ENCODE results near the gene POLR3H. TPM values are rescaled to one million over a fixed set of nuclear protein-coding genes. Genes with fewer than 3 reads are reported as not detected.

Gene POLR3H
- total RNA-seq, 1 donor from 2014 or later, result 44.5 TPM

DNA sequence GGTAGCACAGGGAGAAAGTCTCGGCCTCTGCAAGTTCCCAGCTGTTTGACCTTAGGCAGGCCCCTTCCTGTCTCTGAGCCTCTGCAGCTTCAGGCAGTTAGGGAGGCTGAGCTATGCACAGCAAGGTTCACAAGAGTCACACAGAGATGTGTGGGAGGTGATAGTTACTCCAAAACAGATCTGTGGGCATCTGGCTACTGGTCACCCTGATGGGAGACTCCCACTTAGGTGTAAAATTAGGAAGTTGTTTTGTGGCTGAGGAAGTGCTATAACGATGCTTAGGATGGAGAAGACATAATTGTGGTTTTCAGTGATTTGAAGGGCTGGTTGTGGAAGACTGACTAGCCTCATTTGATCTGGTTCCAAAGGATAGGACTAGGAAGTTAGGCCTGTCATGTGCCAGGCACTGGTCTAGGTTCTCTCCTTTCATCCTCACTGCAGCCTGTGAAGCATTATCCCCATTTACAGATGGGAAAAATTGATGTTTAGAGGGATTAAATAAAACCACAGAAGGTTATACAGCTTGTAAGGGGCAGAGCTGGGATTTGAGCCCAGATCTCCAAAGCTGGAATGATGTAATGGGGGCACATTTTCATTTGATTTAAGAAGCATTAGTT, 61.8 kb downstream of the POLR3H start:
- Histone ChIP-seq H3K9ac (ENCODE audit: low read length) (peak overlapping the region; percentile 15), H3K27me3 (ENCODE audit: insufficient read depth, low read length) (no peaks in the 10 kb centered on the region), H2AFZ (ENCODE audit: low read depth, low read length) (no peak overlapping the region), H3K4me3 (ENCODE audit: insufficient read depth, low read depth, low read length) (no peak overlapping the region), H3K36me3 (ENCODE audit: insufficient read depth, low read length) (no peaks in the 10 kb centered on the region), H3K4me1 (ENCODE audit: insufficient read depth, low read length) (peaks cover 45% of the 10 kb centered on the region), H3K27ac (ENCODE audit: low read depth, low read length) (peak overlapping the region; percentile 55), H3K4me2 (ENCODE audit: low read length) (peak overlapping the region; percentile 21), H4K20me1 (ENCODE audit: insufficient read depth, low read length) (peaks cover 80% of the 10 kb centered on the region), H3K79me2 (ENCODE audit: insufficient read depth, low read length) (peaks cover 83% of the 10 kb centered on the region), H3K9me3 (ENCODE audit: insufficient read depth, low read depth, low read length) (no peaks in the 10 kb centered on the region)
- DNase-seq (ENCODE audit: low read depth) (peak; percentile 58), FAIRE-seq (peak; percentile 64)
- Mint-ChIP-seq H3K4me1 (ENCODE audit: low read depth, unreplicated experiment) (peaks cover 39% of the 10 kb centered on the region), H3K9me3 (ENCODE audit: unreplicated experiment) (no peaks in the 10 kb centered on the region), H3K27ac (ENCODE audit: unreplicated experiment) (peak overlapping the region; percentile 69), H3K36me3 (ENCODE audit: low read depth, unreplicated experiment) (no peaks in the 10 kb centered on the region), H3K4me3 (ENCODE audit: unreplicated experiment) (peak overlapping the region; percentile 24), H3K27me3 (ENCODE audit: low read depth, unreplicated experiment) (no peaks in the 10 kb centered on the region)
- TF ChIP-seq, protein P1, sequence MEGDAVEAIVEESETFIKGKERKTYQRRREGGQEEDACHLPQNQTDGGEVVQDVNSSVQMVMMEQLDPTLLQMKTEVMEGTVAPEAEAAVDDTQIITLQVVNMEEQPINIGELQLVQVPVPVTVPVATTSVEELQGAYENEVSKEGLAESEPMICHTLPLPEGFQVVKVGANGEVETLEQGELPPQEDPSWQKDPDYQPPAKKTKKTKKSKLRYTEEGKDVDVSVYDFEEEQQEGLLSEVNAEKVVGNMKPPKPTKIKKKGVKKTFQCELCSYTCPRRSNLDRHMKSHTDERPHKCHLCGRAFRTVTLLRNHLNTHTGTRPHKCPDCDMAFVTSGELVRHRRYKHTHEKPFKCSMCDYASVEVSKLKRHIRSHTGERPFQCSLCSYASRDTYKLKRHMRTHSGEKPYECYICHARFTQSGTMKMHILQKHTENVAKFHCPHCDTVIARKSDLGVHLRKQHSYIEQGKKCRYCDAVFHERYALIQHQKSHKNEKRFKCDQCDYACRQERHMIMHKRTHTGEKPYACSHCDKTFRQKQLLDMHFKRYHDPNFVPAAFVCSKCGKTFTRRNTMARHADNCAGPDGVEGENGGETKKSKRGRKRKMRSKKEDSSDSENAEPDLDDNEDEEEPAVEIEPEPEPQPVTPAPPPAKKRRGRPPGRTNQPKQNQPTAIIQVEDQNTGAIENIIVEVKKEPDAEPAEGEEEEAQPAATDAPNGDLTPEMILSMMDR (IDR thresholded peaks at IDR 0.05; ENCODE audit: insufficient read depth, low read depth, low read length), result no peak
- no peak for TF ChIP-seq EZH2 (IDR thresholded peaks at IDR 0.05; ENCODE audit: insufficient read depth, low read length)

DNA sequence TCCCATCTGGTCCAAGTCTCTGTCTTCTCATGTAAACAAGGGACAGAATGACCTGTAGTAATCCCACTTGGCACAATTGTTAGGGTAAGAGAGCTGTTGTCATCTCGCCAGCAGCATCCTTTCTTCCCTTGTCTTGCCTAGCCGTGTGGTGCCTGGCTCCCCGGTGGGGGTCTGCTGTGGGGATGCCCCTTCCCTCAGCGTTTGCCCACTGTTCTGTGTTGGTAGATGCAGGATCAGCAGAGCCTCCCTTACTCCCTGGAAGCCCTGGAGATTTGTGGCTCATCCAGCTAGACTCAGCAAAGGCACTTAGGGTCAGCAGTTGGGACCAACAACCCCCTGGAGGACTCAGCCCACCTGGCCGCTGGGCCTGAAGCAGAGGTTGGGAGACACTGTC, 62.3 kb downstream of the POLR3H start:
- TF ChIP-seq EZH2 (IDR thresholded peaks at IDR 0.05; ENCODE audit: insufficient read depth, low read length), result no peak
- TF ChIP-seq, protein P1 (IDR thresholded peaks at IDR 0.05; ENCODE audit: insufficient read depth, low read depth, low read length), result no peak
- DNase-seq (ENCODE audit: low read depth) (no peak), FAIRE-seq (no peak)
- peaks cover 45% of the 10 kb centered on the region for H3K4me1 ChIP-seq (ENCODE audit: insufficient read depth, low read length)
- no peaks in the 10 kb centered on the region for H3K36me3 ChIP-seq (ENCODE audit: insufficient read depth, low read length)
- H2AFZ ChIP-seq (ENCODE audit: low read depth, low read length), result no peak overlapping the region
- H3K79me2 ChIP-seq (ENCODE audit: insufficient read depth, low read length), result peaks cover 80% of the 10 kb centered on the region
- Mint-ChIP-seq H3K27ac (ENCODE audit: unreplicated experiment) (peak overlapping the region; percentile 10), H3K4me3 (ENCODE audit: unreplicated experiment) (no peak overlapping the region), H3K36me3 (ENCODE audit: low read depth, unreplicated experiment) (no peaks in the 10 kb centered on the region), H3K9me3 (ENCODE audit: unreplicated experiment) (no peaks in the 10 kb centered on the region), H3K27me3 (ENCODE audit: low read depth, unreplicated experiment) (no peaks in the 10 kb centered on the region), H3K4me1 (ENCODE audit: low read depth, unreplicated experiment) (peaks cover 39% of the 10 kb centered on the region)
- H3K27ac ChIP-seq (ENCODE audit: low read depth, low read length), result no peak overlapping the region
- peaks cover 77% of the 10 kb centered on the region for H4K20me1 ChIP-seq (ENCODE audit: insufficient read depth, low read length)
- H3K9me3 ChIP-seq (ENCODE audit: insufficient read depth, low read depth, low read length), result no peaks in the 10 kb centered on the region
- no peak overlapping the region for H3K4me3 ChIP-seq (ENCODE audit: insufficient read depth, low read depth, low read length)
- no peaks in the 10 kb centered on the region for H3K27me3 ChIP-seq (ENCODE audit: insufficient read depth, low read length)
- H3K9ac ChIP-seq (ENCODE audit: low read length), result no peak overlapping the region
- H3K4me2 ChIP-seq (ENCODE audit: low read length), result no peak overlapping the region

DNA sequence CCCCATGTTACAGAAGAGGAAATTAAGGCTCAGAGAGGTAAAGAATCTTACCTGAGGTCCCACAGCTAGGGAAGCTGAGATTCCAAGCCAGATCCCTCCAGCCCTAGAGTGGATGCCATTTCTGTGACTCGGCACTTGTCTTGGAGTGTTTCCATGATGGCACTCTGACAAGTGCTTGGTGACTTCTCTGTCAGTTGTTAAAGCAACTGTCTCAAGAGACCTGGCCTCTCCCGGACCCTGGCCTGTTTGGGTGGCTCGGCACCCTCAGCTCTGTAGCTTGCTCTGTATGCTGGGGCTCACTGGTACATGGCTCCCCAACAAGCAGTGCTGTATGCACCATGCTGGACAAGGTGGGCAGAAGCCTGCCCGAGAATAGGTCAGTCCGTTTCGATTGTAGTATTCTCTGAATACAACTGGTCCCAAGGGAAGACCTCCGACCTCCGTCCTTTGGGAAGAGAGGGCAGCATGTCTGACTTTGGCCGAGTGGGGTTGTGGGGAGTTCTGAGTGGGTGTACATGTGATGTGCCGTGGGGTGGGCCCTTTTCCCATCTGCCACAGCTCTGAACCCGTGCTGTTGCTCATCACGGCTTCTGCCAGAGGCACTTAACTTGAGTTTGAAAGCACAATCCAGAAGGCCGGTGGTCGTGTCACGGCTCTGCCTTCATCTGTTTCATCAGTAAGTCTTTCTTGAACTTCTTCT, 63.0 kb downstream of the POLR3H start:
- DNase-seq (ENCODE audit: low read depth), result peak; percentile 35
- H3K4me3 ChIP-seq (ENCODE audit: insufficient read depth, low read depth, low read length), result no peak overlapping the region
- no peaks in the 10 kb centered on the region for H3K9me3 Mint-ChIP-seq (ENCODE audit: unreplicated experiment)
- H3K9ac ChIP-seq (ENCODE audit: low read length), result peak overlapping the region; percentile 9
- peaks cover 36% of the 10 kb centered on the region for H3K4me1 Mint-ChIP-seq (ENCODE audit: low read depth, unreplicated experiment)
- FAIRE-seq, result no peak
- H3K4me1 ChIP-seq (ENCODE audit: insufficient read depth, low read length), result peaks cover 45% of the 10 kb centered on the region
- H3K27me3 Mint-ChIP-seq (ENCODE audit: low read depth, unreplicated experiment), result no peaks in the 10 kb centered on the region
- H3K36me3 ChIP-seq (ENCODE audit: insufficient read depth, low read length), result no peaks in the 10 kb centered on the region
- peaks cover 77% of the 10 kb centered on the region for H4K20me1 ChIP-seq (ENCODE audit: insufficient read depth, low read length)
- no peaks in the 10 kb centered on the region for H3K9me3 ChIP-seq (ENCODE audit: insufficient read depth, low read depth, low read length)
- no peaks in the 10 kb centered on the region for H3K36me3 Mint-ChIP-seq (ENCODE audit: low read depth, unreplicated experiment)
- peak overlapping the region; percentile 64 for H3K4me2 ChIP-seq (ENCODE audit: low read length)
- TF ChIP-seq EZH2 (IDR thresholded peaks at IDR 0.05; ENCODE audit: insufficient read depth, low read length), result no peak
- TF ChIP-seq, protein P1 (IDR thresholded peaks at IDR 0.05; ENCODE audit: insufficient read depth, low read depth, low read length), result no peak
- peaks cover 82% of the 10 kb centered on the region for H3K79me2 ChIP-seq (ENCODE audit: insufficient read depth, low read length)
- no peak overlapping the region for H2AFZ ChIP-seq (ENCODE audit: low read depth, low read length)
- H3K27me3 ChIP-seq (ENCODE audit: insufficient read depth, low read length), result no peaks in the 10 kb centered on the region
- H3K27ac Mint-ChIP-seq (ENCODE audit: unreplicated experiment), result no peak overlapping the region
- H3K4me3 Mint-ChIP-seq (ENCODE audit: unreplicated experiment), result no peak overlapping the region
- peak overlapping the region; percentile 30 for H3K27ac ChIP-seq (ENCODE audit: low read depth, low read length)

Data from astrocyte (in vitro differentiated cells and primary cell).